Measurements from ENCODE around the gene CCDC40. TPM values are rescaled to one million over a fixed set of nuclear protein-coding genes. Genes with fewer than 3 reads are reported as not detected.

The CCDC40 gene
- total RNA-seq, 1 donor = 3.0 TPM

GRCh38 chr17:80141463-80142165 lies 105.2 kb downstream of the CCDC40 start:
- no peak overlapping the region for H3K4me3 ChIP-seq (ENCODE audit: low read depth, low read length)
- no peak for DNase-seq (ENCODE audit: low read depth)
- TF ChIP-seq CTCF (IDR thresholded peaks at IDR 0.05; ENCODE audit: insufficient read depth, low read length) = no peak

GRCh38 chr17:80142929-80143328 lies 106.5 kb downstream of the CCDC40 start:
- no peak for TF ChIP-seq CTCF (IDR thresholded peaks at IDR 0.05; ENCODE audit: insufficient read depth, low read length)
- H3K4me3 ChIP-seq (ENCODE audit: low read depth, low read length) = no peak overlapping the region

GRCh38 chr17:80145076-80146075 lies 108.9 kb downstream of the CCDC40 start:
- no peak for DNase-seq (ENCODE audit: low read depth)
- TF ChIP-seq CTCF (IDR thresholded peaks at IDR 0.05; ENCODE audit: insufficient read depth, low read length) = no peak
- peak overlapping the region; percentile 98 for H3K4me3 ChIP-seq (ENCODE audit: low read depth, low read length)

More at GRCh38 chr17:80142929-80143328, 106.5 kb downstream of the CCDC40 start:
- no peak for DNase-seq (ENCODE audit: low read depth)

- TF ChIP-seq CTCF (IDR thresholded peaks at IDR 0.05; ENCODE audit: insufficient read depth, low read length) = no peak
- DNase-seq (ENCODE audit: low read depth) = peak; percentile 39
- peak overlapping the region; percentile 98 for H3K4me3 ChIP-seq (ENCODE audit: low read depth, low read length)
Measured at GRCh38 chr17:80146121-80147034, 109.9 kb downstream of the CCDC40 start.

- peak within 1 kb of the TSS; percentile 98 for H3K4me3 ChIP-seq (ENCODE audit: low read depth, low read length)
- TF ChIP-seq CTCF (IDR thresholded peaks at IDR 0.05; ENCODE audit: insufficient read depth, low read length) = no peak
- peak; percentile 99 for DNase-seq (ENCODE audit: low read depth)
Measured at GRCh38 chr17:80147035-80147822, 110.8 kb downstream of the CCDC40 start, which contains the start of gene EIF4A3. Gene EIF4A3, minus strand, starts transcription at chr17:80147128. Its CDS starts 167 bp downstream, at chr17:80146961.

Small RNA genes lying within 50 kb of the gene (small RNA-seq; reads per million reads assigned to genes)
- not detected for gene AC087741.2
- gene MIR1268B = not detected

Other genes starting within 250 kb of the CCDC40 start
- 1.5 and 1.7 TPM in 2 replicates for gene CBX8, start 239.6 kb upstream of the CCDC40 start, total RNA-seq (ENCODE audit: low replicate concordance)
- 8.3 and 12.8 TPM in 2 replicates for gene CBX4, start 197.2 kb upstream of the CCDC40 start, total RNA-seq (ENCODE audit: low replicate concordance)
- gene TBC1D16, start 770 bp upstream of the CCDC40 start, total RNA-seq (ENCODE audit: low replicate concordance) = 33.4 and 37.8 TPM in 2 replicates
- gene GAA, start 64.9 kb downstream of the CCDC40 start, total RNA-seq (ENCODE audit: low replicate concordance) = 66.6 and 75.1 TPM in 2 replicates
- 85.9 and 127 TPM in 2 replicates for gene EIF4A3, start 110.5 kb downstream of the CCDC40 start, total RNA-seq (ENCODE audit: low replicate concordance)
- 0.09 TPM in 1 of 2 replicates, not detected in the other for gene CARD14, start 133.4 kb downstream of the CCDC40 start, total RNA-seq (ENCODE audit: low replicate concordance)
- 17.6 and 80.9 TPM in 2 replicates for gene SGSH, start 183.7 kb downstream of the CCDC40 start, total RNA-seq (ENCODE audit: low replicate concordance)
- 8.5 and 12.2 TPM in 2 replicates for gene SLC26A11, start 183.8 kb downstream of the CCDC40 start, total RNA-seq (ENCODE audit: low replicate concordance)
- 88.7 and 143 TPM in 2 replicates for gene RNF213, start 224.2 kb downstream of the CCDC40 start, total RNA-seq (ENCODE audit: low replicate concordance)